Measurements from ENCODE around the gene PSMD1. TPM values are rescaled to one million over a fixed set of nuclear protein-coding genes. Genes with fewer than 3 reads are reported as not detected.
"Not testable (repeated sequence)": the region's sequence is repeated elsewhere in the genome, so short reads cannot be mapped to it uniquely, and the experiment has no call there.

PSMD1 gene
- total RNA-seq, 1 donor from 2014 or later, result 91.6 TPM

GRCh38 chr2:231172025-231172424, 115.4 kb downstream of the PSMD1 start:
- no peaks in the 10 kb centered on the region for H3K27me3 Mint-ChIP-seq
- TF ChIP-seq, protein P1, sequence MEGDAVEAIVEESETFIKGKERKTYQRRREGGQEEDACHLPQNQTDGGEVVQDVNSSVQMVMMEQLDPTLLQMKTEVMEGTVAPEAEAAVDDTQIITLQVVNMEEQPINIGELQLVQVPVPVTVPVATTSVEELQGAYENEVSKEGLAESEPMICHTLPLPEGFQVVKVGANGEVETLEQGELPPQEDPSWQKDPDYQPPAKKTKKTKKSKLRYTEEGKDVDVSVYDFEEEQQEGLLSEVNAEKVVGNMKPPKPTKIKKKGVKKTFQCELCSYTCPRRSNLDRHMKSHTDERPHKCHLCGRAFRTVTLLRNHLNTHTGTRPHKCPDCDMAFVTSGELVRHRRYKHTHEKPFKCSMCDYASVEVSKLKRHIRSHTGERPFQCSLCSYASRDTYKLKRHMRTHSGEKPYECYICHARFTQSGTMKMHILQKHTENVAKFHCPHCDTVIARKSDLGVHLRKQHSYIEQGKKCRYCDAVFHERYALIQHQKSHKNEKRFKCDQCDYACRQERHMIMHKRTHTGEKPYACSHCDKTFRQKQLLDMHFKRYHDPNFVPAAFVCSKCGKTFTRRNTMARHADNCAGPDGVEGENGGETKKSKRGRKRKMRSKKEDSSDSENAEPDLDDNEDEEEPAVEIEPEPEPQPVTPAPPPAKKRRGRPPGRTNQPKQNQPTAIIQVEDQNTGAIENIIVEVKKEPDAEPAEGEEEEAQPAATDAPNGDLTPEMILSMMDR (conservative IDR thresholded peaks at IDR 0.05), result no peak
- H3K4me1 Mint-ChIP-seq (ENCODE audit: unreplicated experiment), result no peaks in the 10 kb centered on the region
- H3K4me3 Mint-ChIP-seq, result no peak overlapping the region
- no peaks in the 10 kb centered on the region for H3K9me3 Mint-ChIP-seq
- H3K36me3 Mint-ChIP-seq, result peaks cover 59% of the 10 kb centered on the region
- H3K27ac Mint-ChIP-seq, result no peak overlapping the region
- no peak for DNase-seq (ENCODE audit: extremely low spot score, unreplicated experiment)

DNA sequence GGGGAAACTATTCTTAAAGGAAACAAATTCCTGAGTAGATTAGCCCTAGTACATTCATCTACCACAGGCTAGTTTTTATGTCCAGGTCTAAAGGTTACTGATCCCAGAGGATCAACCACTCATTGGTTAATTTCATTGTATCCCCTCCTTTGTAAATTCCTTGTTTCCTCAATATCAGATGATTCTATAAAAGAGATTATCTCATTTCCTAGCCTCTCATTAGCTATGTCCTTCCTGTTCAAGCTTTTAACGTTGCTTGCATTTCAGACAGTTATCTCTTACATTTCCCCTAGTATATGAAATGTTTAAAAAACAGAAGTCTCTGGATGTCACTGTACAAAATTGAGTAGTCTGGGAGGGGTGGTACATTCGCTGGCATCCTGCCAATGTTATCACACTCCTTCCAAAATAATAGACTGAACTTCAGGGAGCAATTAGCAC, 117.6 kb downstream of the PSMD1 start:
- no peaks in the 10 kb centered on the region for H3K4me1 Mint-ChIP-seq (ENCODE audit: unreplicated experiment)

DNA sequence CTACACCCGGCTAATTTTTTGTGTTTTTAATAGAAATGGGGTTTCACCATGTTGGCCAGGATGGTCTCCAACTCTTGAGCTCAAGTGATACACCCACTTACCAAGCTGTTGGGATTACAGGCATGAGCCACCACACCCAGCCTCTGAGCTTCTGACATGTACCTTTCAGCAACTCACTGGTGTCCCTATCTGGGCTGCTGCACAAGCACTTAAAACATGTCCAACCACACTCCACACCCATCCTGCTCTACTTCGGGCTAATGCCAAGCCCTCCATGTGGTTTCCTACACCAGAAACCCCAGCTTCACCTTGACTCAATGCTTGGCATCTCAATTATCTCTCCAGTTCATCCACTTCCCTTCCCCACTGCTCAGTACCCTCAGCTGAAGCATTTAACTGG, 119.4 kb downstream of the PSMD1 start:
- Mint-ChIP-seq H3K27ac (no peak overlapping the region), H3K27me3 (no peaks in the 10 kb centered on the region), H3K9me3 (no peaks in the 10 kb centered on the region), H3K4me3 (no peak overlapping the region), H3K36me3 (peaks cover 34% of the 10 kb centered on the region), H3K4me1 (ENCODE audit: unreplicated experiment) (no peaks in the 10 kb centered on the region)
- no peak for DNase-seq (ENCODE audit: extremely low spot score, unreplicated experiment)
- TF ChIP-seq, protein P1 (conservative IDR thresholded peaks at IDR 0.05), result no peak

More for the DNA sequence above, 117.6 kb downstream of the PSMD1 start:
- H3K36me3 Mint-ChIP-seq, result peaks cover 51% of the 10 kb centered on the region
- no peak for DNase-seq (ENCODE audit: extremely low spot score, unreplicated experiment)
- H3K9me3 Mint-ChIP-seq, result no peaks in the 10 kb centered on the region
- TF ChIP-seq, protein P1 (conservative IDR thresholded peaks at IDR 0.05), result no peak
- H3K27me3 Mint-ChIP-seq, result no peaks in the 10 kb centered on the region
- no peak overlapping the region for H3K27ac Mint-ChIP-seq
- no peak overlapping the region for H3K4me3 Mint-ChIP-seq

DNA sequence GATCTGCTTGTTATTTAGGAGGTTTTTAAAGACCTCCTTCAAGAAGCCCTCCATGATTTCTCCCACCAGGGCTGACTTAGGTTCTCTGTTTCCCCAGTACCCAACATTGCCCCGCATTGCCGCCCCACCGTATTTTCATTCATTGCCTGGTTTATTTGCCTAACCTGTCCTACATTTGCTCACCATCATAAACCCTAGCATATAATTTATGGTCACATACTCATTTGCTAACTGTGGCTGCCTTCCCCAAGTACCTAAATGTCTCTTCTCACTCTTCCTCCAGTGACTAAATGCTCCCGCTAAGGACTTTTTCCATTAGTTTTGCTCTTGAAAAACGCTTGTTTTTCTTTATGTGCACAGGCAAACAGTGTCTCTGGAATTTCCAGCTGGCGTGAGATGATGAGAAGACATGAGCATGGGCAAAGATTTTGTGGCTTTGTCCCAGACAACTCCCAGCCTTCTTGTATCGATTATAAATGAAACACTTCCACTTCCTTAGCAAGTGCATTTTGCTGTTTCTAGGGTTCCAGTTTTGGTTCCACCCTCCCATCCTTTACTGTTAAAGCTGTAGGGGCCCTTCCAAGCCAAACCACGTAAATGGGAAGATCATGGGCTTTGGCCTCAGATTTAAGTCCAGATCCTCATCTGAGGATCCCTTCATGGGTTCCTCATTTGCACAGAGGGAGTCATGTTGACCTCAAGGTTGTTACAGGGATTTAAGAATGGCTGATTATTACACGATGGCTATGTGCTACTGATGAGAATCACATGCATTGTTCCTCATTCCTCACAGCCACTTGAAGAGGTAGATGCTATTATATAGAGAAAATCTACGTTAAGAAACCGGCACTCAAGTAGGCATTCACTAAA, 120.7 kb downstream of the PSMD1 start:
- Mint-ChIP-seq H3K9me3 (no peaks in the 10 kb centered on the region), H3K27me3 (no peaks in the 10 kb centered on the region), H3K36me3 (peaks cover 30% of the 10 kb centered on the region), H3K4me3 (no peak overlapping the region), H3K4me1 (ENCODE audit: unreplicated experiment) (peaks cover 3% of the 10 kb centered on the region), H3K27ac (no peak overlapping the region)
- TF ChIP-seq, protein P1 (conservative IDR thresholded peaks at IDR 0.05), result no peak
- no peak for DNase-seq (ENCODE audit: extremely low spot score, unreplicated experiment)

DNA sequence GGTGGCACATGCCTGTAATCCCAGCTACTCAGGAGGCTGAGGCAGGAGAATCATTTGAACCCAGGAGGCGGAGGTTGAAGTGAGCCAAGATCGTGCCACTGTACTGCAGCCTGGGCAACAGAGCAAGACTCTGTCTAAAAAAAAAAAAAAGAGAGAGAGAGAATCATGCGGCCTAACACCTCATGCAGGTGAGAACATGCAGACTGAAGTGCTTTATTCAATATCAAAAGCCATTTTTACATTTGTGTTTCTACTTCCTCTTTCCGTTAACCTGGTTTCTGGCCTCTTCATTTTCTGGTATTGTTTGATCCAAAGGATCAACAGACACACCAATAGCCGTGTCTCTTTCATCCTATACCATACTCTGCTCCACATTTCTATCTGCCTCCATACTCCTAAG, 122.1 kb downstream of the PSMD1 start:
- H3K4me3 Mint-ChIP-seq; H3K9me3 Mint-ChIP-seq; DNase-seq (ENCODE audit: extremely low spot score, unreplicated experiment); H3K4me1 Mint-ChIP-seq (ENCODE audit: unreplicated experiment); H3K27ac Mint-ChIP-seq; H3K27me3 Mint-ChIP-seq: not testable (repeated sequence)
- H3K36me3 Mint-ChIP-seq, result peaks cover 30% of the 10 kb centered on the region

GRCh38 chr2:231181860-231182512, 125.3 kb downstream of the PSMD1 start:
- no peak for DNase-seq (ENCODE audit: extremely low spot score, unreplicated experiment)
- peaks cover 3% of the 10 kb centered on the region for H3K4me1 Mint-ChIP-seq (ENCODE audit: unreplicated experiment)
- TF ChIP-seq, protein P1 (conservative IDR thresholded peaks at IDR 0.05), result no peak
- no peaks in the 10 kb centered on the region for H3K27me3 Mint-ChIP-seq
- H3K27ac Mint-ChIP-seq, result no peak overlapping the region
- H3K9me3 Mint-ChIP-seq, result no peaks in the 10 kb centered on the region
- H3K36me3 Mint-ChIP-seq, result peaks cover 13% of the 10 kb centered on the region
- no peak overlapping the region for H3K4me3 Mint-ChIP-seq
